Caco-2 (cell line): ENCODE measurements around the gene PLEKHG4. TPM values are rescaled to one million over a fixed set of nuclear protein-coding genes. Genes with fewer than 3 reads are reported as not detected.

Experiments used
- BruUV-seq: library from RNA; stranded (reverse); fragments of 400-500 nt; replicated peaks from 2 replicates; lab custom pipeline; 2021; lab: Mats Ljungman, UMichigan
- CTCF ChIA-PET: fragments of 300-600 bp; sonication (Branson Sonifier 250); formaldehyde crosslinking; loops from one replicate; lab custom pipeline; 2022; ENCODE audit warnings: antibody characterized with exemption; lab: Charles Lee
- POLR2A ChIA-PET: fragments of 300-600 bp; sonication (Branson Sonifier 250); formaldehyde crosslinking; loops from one replicate; lab custom pipeline; 2022; ENCODE audit warnings: antibody characterized with exemption; lab: Charles Lee
- DNase-seq, 2 experiments: peaks; one replicate each; pipeline versions ENCODE4 v3.0.0 to v3.0.0-alpha.2; 2020 to 2022
- H3K27me3 ChIP-seq: replicated peaks from 2 replicates; pipeline ENCODE4 v1.6.0; 2011; ENCODE audit warnings: low read length; ENCODE audit not compliant: control insufficient read depth, insufficient read depth
- H3K36me3 ChIP-seq: 2 replicates; pipeline ENCODE4 v1.5.1; 2011; ENCODE audit warnings: low read length; ENCODE audit not compliant: control insufficient read depth, insufficient read depth
- H3K4me1 ChIP-seq: fragments of 250-450 bp; sonication (Bioruptor Pico); 2 replicates; pipeline ENCODE4 v1.5.1; 2020; ENCODE audit warnings: mild to moderate bottlenecking
- H3K4me3 ChIP-seq: 2 replicates; pipeline ENCODE4 v1.5.1; 2011; ENCODE audit warnings: low read depth, mild to moderate bottlenecking, control low read depth, low read length
- H3K9me3 ChIP-seq: fragments of 250-450 bp; sonication (Bioruptor Pico); 2 replicates; pipeline ENCODE4 v1.5.1; 2020; ENCODE audit warnings: mild to moderate bottlenecking, moderate library complexity
- H3K27ac Mint-ChIP-seq: one replicate; pipeline ENCODE4 v1.8.0; 2022; ENCODE audit warnings: mixed read lengths; ENCODE audit not compliant: unreplicated experiment
- H3K27me3 Mint-ChIP-seq: one replicate; pipeline ENCODE4 v1.8.0; 2022; ENCODE audit warnings: mixed read lengths; ENCODE audit not compliant: insufficient read depth, unreplicated experiment
- H3K36me3 Mint-ChIP-seq: one replicate; pipeline ENCODE4 v1.8.0; 2022; ENCODE audit warnings: mild to moderate bottlenecking, mixed read lengths; ENCODE audit not compliant: insufficient read depth, unreplicated experiment
- H3K4me1 Mint-ChIP-seq: one replicate; pipeline ENCODE4 v1.8.0; 2022; ENCODE audit warnings: low read depth, mixed read lengths; ENCODE audit not compliant: unreplicated experiment
- H3K4me3 Mint-ChIP-seq: one replicate; pipeline ENCODE4 v1.8.0; 2022; ENCODE audit warnings: mild to moderate bottlenecking, moderate library complexity, mixed read lengths; ENCODE audit not compliant: unreplicated experiment
- H3K9me3 Mint-ChIP-seq: one replicate; pipeline ENCODE4 v1.8.0; 2022; ENCODE audit warnings: mixed read lengths; ENCODE audit not compliant: unreplicated experiment
- CTCF ChIP-seq, 2 experiments: fragments of 200-600 bp in 1 of 2; IDR thresholded peaks; 1 replicate in 1 of 2; 2 replicates in 1 of 2; pipeline versions ENCODE4 v1.5.1 to v1.8.0; 2011 to 2022; ENCODE audit warnings: antibody characterized with exemption in 1 of 2, control low read depth in 1 of 2, inconsistent platforms in 1 of 2, low read depth in 1 of 2, low read length in 1 of 2, mild to moderate bottlenecking in 1 of 2, moderate library complexity in 1 of 2; ENCODE audit not compliant: insufficient read depth in 1 of 2, severe bottlenecking in 1 of 2, unreplicated experiment in 1 of 2
- intact Hi-C: fragments of 100-400 bp; cut with micrococcal nuclease; formaldehyde crosslinking; loops from one replicate; pipeline ENCODE4 v1.10.0; 2022; ENCODE audit not compliant: unreplicated experiment
- total RNA-seq: library from RNA; stranded (reverse); gene quantifications from 2 replicates; pipeline ENCODE4 v1.2.3, GENCODE V29; 2022

The PLEKHG4 gene
- total RNA-seq, 1 experiment from 2014 or later: 91.0 TPM

- H3K4me3 Mint-ChIP-seq: peak overlapping the region; percentile 6
- H3K4me3 ChIP-seq: no peak overlapping the region
- H3K27me3 Mint-ChIP-seq: no peaks in the 10 kb centered on the region
- H3K36me3 ChIP-seq: no peaks in the 10 kb centered on the region
- TF ChIP-seq CTCF (IDR thresholded peaks at IDR 0.05; ENCODE audit: insufficient read depth in 1 of 2, low read depth in 1 of 2, low read length in 1 of 2, severe bottlenecking in 1 of 2, unreplicated experiment in 1 of 2): no peak
- H3K9me3 Mint-ChIP-seq: peaks cover 10% of the 10 kb centered on the region
- H3K27ac Mint-ChIP-seq: peak overlapping the region; percentile 43
- no peaks in the 10 kb centered on the region for H3K27me3 ChIP-seq
- H3K36me3 Mint-ChIP-seq: peaks cover 9% of the 10 kb centered on the region
- peaks cover 8% of the 10 kb centered on the region; the same call in 1 of the 2 replicates for H3K9me3 ChIP-seq
- no peak for DNase-seq
- intact Hi-C loops: no loop called here
- ChIA-PET POLR2A (no interaction called here), CTCF (no interaction called here)
- peaks cover 22% of the 10 kb centered on the region for H3K4me1 ChIP-seq
- no TSS peak for BruUV-seq
- H3K4me1 Mint-ChIP-seq: peaks cover 13% of the 10 kb centered on the region
Measured at GRCh38 chr16:67329901-67330300, 50.6 kb downstream of the PLEKHG4 start.

GRCh38 chr16:67333315-67333714, 54.0 kb downstream of the PLEKHG4 start:
- no peak for DNase-seq
- no peaks in the 10 kb centered on the region for H3K27me3 Mint-ChIP-seq
- ChIA-PET POLR2A (no interaction called here), CTCF (no interaction called here)
- Histone ChIP-seq H3K4me1 (peaks cover 22% of the 10 kb centered on the region), H3K4me3 (no peak overlapping the region), H3K36me3 (no peaks in the 10 kb centered on the region), H3K27me3 (no peaks in the 10 kb centered on the region), H3K9me3 (peaks cover 8% of the 10 kb centered on the region; the same call in 1 of the 2 replicates)
- peaks cover 5% of the 10 kb centered on the region for H3K36me3 Mint-ChIP-seq
- H3K4me1 Mint-ChIP-seq: peaks cover 13% of the 10 kb centered on the region
- H3K9me3 Mint-ChIP-seq: peaks cover 20% of the 10 kb centered on the region
- no TSS peak for BruUV-seq
- intact Hi-C loops: no loop called here
- no peak overlapping the region for H3K4me3 Mint-ChIP-seq
- TF ChIP-seq CTCF (IDR thresholded peaks at IDR 0.05; ENCODE audit: insufficient read depth in 1 of 2, low read depth in 1 of 2, low read length in 1 of 2, severe bottlenecking in 1 of 2, unreplicated experiment in 1 of 2): no peak
- no peak overlapping the region for H3K27ac Mint-ChIP-seq

GRCh38 chr16:67336116-67336515, 56.8 kb downstream of the PLEKHG4 start:
- no peaks in the 10 kb centered on the region for H3K27me3 Mint-ChIP-seq
- intact Hi-C loops: loop anchor here (5.0 kb wide), 1 partner anchor 44 kb away; no protein-coding TSS in a partner anchor
- DNase-seq: no peak
- no TSS peak for BruUV-seq
- H3K4me1 Mint-ChIP-seq: peaks cover under 1% of the 10 kb centered on the region
- Histone ChIP-seq H3K27me3 (no peaks in the 10 kb centered on the region), H3K4me1 (peaks cover 2% of the 10 kb centered on the region; the same call in 1 of the 2 replicates), H3K9me3 (peaks cover 8% of the 10 kb centered on the region; the same call in 1 of the 2 replicates), H3K4me3 (no peak overlapping the region), H3K36me3 (no peaks in the 10 kb centered on the region)
- no peak overlapping the region for H3K4me3 Mint-ChIP-seq
- TF ChIP-seq CTCF (IDR thresholded peaks at IDR 0.05; ENCODE audit: insufficient read depth in 1 of 2, low read depth in 1 of 2, low read length in 1 of 2, severe bottlenecking in 1 of 2, unreplicated experiment in 1 of 2): no peak
- CTCF ChIA-PET: no interaction called here
- peaks cover 12% of the 10 kb centered on the region for H3K9me3 Mint-ChIP-seq
- POLR2A ChIA-PET: no interaction called here
- H3K27ac Mint-ChIP-seq: no peak overlapping the region
- H3K36me3 Mint-ChIP-seq: peaks cover 5% of the 10 kb centered on the region
